NCI-H2227 (cell line): Measurements from ENCODE around the gene SPATS1.
"Not testable (repeated sequence)": the region's sequence is repeated elsewhere in the genome, so short reads cannot be mapped to it uniquely, and the experiment has no call there.

ENCODE experiments used
- DNase-seq: peaks from one replicate; lab custom pipeline; 2025; ENCODE audit not compliant: unreplicated experiment; lab: John Stamatoyannopoulos, UW

Gene SPATS1

DNA sequence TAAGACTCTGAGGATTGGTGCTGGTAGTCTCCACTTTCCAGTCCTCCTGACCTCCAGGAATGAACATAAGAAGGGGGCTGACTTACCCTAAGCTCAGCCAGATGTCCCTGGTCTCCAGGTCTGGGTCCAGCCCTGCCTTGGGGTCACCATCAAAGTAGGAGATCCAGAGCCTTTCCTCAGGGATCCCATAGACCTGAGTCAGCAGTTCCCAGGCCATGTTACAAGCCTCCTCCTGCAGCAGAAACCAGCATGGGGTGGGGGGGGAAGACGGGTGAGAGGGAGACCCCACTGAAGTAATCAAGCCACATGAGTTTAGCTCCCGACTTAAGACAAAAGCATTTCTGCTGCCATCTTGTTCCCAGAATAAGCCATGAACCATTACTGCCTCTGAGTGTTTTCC is 31.1 kb upstream of the SPATS1 start:
- no peak for DNase-seq

DNA sequence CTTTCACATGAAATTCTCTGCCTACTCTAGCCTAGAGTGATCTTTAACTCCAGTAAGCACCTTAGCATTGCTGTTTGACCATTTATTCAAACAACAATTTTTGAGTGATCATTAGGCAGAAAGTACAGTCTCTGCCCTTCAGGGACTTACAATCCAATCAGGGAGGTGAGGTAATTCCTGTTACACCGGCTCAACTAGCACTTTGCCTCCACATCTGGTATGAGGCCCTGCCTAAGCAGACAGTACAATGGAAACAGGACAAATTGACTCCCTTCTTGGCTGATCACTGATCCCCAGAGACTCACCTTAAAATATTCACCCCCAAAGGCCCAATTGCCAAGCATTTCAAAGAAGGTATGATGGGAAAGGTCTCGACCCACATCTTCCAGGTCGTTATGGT is 30.7 kb upstream of the SPATS1 start:
- DNase-seq: no peak

DNA sequence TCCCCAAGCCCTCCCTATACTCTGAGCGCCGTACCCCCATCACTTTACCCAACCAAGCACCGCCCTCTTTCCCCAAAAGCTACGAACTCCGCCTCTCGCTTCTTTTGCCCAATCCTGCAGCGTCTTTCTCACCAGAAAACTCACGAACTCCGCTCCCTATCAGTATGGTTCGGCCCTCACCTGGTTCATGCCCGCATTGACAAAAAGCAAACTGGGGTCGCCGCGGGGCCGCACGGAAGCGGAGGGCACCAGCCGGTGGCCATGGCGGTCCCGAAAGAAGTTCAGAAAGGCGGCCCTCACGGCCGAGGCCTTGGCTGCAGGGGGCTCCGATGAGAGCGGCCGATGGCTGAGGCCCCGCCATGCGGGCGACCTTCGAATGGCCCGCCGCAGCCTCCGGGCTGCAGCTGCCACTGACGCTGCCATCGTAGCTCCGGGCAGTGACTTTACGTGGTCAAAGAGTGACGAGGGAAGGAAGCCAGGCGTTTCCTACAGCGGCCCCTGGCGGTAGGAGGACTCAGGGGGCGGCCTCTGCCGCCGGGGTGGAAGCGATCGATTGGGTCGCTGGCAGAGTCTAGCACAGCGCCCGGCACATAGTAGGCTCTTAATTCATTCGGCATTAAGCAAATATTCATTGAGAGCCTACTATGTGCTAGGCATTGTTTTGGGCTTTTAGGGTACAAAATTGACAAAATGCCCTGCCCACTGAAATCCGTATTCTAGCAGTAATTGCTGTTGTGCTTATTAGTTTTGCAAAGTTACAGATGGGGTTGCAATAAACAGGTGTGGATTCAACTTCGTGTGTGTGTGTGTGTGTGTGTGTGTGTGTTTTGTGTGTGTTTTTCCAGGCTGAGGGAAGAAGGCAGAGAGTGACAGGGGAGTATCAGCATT is 29.3 kb upstream of the SPATS1 start, which contains the start of gene AARS2:
AARS2 (minus strand) TSS at position 447 of the 888 bp plus-strand sequence; CDS start at position 423, 24 bp downstream.
- peak; percentile 93 for DNase-seq

DNA sequence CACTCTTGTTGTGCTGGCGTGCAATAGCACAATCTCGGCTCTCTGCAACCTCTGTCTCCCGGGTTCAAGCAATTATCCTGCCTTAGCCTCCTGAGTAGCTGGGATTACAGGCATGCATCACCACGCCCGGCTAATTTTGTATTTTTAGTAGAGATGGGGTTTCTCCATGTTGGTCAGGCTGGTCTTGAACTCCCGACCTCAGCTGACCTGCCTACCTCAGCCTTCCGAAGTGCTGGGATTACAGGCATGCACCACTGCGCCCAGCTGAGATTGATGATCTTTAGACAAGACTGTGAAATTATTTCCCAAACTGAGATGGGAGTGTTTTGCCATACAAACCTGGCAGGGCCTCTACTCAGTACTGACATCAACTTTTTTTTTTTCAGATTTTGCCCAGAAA is 27.8 kb upstream of the SPATS1 start:
- DNase-seq: not testable (repeated sequence)

DNA sequence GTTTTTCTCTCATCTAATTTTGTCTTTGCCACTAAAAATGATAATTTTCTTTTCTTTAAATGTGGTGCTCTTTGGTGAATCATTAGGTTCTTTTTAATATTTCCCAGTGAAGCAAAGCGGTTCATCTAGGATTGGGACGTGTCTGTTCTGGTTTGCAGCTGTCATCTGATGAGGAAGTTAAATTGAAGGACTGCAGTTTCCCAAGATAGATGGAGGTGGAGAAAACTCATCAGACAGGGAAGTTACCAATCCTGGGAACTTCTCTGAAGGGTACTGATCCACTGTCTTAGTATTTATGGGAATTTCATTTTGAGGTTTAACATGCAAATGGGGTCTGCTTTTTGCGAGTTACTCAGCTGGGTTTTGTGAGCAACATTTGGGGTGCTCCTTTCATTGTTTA is 26.9 kb upstream of the SPATS1 start:
- no peak for DNase-seq

DNA sequence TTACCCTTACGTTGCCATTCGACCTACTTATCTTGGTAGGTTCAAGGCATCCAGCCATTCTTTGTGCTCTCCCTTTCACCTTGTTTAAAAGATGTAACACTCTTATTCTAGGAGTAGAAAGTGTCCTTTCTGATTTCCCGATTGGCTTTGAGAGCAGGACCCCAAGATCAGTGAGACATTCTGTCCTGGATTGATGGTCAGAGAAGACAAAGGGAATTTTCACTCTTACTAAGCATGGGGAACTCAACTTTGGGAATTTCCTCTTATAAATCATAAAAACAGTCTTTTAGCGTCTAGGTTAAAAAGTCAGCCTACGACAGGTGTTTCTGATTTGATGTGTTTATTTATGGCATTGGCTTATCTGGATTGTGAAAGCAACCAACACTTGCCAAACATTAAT is 26.5 kb upstream of the SPATS1 start:
- no peak for DNase-seq

DNA sequence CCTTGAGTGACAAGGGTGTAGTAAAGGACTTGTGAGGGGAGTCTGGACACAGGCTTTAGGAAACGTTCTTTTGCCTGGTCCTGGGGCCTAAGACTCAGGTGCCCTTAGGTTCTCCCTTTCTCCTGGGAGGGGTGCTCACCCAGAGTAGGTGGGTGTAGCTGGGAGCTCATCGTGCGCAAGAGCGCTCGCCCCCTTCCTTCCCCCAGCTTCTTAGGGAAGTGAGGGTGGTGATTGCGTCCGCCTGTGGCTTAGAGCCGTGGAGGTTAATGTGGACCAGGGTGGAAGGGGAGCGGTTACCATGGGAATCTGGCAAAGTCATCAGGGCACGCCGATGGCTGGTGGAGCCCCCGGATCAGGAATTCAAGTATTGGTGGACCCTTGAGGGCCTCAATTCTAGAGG is 26.0 kb upstream of the SPATS1 start:
- no peak for DNase-seq

DNA sequence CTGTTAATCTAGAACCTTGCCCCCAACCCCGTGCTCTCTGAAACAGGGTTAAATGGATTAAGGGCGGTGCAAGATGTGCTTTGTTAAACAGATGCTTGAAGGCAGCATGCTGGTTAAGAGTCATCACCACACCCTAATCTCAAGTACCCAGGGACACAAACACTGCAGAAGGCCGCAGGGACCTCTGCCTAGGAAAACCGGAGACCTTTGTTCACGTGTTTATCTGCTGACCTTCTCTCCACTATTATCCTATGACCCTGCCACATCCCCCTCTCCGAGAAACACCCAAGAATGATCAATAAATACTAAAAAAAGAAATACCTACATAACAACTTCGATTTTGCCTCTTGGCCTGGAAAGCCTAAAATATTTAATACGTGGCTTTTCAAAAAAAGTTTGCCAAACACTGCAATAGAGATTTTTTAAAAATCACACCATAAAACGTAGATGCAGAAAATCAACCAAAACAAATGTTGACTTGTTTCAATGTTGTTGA is 25.3 kb upstream of the SPATS1 start:
- DNase-seq: not testable (repeated sequence)

DNA sequence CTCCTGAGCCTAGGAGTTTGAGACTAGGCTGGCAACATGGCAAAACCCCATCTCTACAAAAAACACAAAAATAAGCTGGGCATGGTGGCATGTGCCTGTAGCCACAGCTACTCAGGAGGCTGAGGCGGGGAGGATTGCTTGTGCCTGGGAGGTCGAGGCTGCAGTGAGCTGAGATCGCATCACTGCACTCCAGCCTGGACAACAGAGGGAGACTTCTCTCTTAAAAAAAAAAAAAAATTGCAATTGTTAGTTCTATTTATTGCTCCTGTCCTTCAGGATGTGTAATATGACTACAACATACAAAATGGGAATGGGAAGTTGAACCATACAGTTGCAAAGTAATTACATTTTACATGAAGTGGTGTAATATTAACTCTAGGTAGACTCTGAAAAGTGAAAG is 21.2 kb upstream of the SPATS1 start:
- no peak for DNase-seq

DNA sequence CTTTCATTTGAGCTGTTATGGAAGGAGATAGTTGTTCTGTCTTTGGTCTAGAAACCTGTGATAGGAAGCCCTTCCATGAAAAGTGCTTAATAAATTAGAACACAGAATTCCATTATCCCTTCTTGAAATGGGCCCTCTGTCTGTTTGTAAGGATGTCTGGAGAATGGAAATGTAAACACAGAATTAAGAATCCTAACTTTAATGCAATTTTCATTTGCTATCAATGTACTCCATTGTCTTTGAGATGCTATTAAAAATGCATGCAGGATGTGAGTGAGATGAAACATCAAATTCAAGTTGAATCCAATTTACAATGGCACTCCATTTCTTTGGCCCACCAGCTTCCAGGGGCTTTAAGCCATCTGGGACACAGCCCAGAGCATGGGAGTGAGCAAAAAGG is 15.4 kb upstream of the SPATS1 start:
- no peak for DNase-seq

DNA sequence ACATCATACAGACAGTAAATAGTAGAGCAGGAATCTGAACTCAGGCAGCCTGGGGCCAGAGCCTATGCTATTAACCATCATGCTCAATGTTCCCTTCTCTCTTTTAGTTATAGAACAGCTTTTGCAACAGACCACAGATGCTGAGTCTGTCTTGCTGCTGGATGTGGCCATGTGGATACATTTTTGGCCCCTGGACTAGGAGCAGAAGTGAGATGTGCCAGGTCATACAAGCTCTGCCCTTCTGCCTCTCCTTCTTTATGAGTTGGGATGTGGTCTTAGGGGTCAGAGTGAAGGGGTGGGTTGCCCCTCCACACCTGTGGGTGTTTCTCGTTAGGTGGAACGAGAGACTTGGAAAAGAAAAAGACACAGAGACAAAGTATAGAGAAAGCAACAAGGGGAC is 14.7 kb upstream of the SPATS1 start:
- DNase-seq: no peak

DNA sequence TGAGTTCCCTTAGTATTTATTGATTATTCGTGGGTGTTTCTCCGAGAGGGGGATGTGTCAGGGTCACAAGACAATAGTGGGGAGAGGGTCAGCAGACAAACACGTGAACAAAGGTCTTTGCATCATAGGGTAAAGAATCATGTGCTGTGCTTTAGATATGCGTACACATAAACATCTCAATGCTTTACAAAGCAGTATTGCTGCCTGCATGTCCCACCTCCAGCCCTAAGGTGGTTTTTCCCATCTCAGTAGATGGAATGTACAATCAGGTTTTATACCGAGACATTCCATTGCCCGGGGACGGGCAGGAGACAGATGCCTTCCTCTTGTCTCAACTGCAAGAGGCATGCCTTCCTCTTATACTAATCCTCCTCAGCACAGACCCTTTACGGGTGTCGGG is 14.2 kb upstream of the SPATS1 start:
- DNase-seq: not testable (repeated sequence)

DNA sequence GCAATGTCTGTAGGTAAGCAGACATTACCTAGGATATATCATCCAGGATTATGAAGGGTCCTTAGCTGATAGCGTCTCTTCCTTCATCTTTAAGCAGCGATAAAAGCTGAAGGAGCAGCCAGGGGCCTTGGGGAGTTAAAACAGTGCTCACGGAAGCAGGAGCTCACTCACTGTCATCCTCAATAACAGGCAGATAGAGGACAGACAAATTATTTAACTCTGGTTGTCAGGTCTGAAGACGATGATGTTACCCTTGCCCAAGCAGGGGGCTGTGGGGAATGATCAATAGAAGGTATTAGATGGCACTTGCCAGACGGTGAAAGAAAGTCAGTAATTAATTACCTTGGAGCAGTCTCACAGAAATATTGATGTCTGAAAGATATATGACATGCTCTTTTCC is 12.6 kb upstream of the SPATS1 start:
- DNase-seq: no peak

DNA sequence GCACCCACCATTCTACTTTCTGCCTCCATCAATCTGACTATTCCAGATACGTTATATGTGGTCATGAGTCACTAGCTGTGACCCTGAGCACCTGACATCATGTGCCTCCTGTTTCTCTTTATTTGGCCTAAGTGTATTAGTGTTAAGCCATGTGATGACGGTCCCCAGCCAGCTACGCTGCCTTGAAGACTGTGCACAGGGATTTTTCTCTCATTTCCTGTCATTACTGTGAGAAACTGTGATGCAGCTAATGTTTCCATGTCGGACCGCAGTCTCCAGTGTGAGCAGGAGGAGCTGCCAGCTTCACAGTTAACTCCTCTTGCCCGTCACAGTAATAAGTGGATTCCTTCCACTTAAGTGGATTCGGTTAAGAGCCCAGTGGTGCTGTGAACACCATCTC is 9.9 kb upstream of the SPATS1 start:
- DNase-seq: peak; percentile 35

DNA sequence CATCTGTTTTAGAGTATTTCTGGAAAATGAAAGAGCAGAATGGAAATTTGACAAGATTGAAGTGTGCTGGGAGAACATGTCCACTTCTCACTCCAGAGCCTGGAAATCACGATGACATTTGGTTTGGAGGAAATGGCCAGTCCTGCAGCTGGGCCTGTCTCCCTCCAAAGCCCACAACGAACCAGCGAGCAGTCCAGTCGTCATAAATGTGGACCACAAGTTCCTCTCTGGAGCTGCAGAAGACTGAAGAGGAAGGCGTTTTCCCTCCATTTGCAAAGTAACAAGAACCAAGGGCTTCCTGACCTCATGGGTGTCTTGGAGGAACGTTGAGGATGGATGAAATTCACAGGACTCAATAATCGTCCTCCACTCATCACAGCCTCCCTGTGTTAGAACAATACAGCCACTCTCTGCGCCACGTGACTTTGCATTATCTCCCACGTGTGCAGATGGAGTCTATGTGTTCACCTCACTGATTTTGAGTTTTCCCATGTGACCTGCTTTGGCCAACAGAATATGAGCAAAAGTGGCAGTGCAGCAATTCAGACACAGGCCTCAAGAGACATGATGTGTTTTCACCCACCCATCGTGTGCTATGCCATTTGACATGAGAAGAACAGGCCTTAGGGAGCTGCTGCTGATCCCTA is 9.1 kb upstream of the SPATS1 start:
- no peak for DNase-seq

DNA sequence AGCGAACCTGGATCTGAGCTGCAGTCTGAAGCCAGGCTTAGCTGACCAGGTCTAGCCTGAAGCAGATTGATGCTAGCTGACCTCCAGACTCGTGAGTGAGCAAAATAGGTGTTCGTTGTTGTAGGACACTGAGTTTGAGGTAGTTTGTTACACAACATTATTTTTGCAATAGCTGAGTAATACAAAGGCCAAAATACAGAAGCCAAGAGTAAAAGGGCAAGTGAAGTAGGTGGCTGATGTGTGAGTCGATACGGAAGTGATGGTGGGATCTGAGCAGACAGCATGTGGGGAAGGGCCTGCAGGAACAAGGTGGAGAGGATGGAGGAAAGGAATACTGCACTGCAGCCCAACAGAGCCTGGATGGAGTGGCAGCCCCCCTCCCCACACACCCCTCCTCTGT is 8.5 kb upstream of the SPATS1 start:
- no peak for DNase-seq

DNA sequence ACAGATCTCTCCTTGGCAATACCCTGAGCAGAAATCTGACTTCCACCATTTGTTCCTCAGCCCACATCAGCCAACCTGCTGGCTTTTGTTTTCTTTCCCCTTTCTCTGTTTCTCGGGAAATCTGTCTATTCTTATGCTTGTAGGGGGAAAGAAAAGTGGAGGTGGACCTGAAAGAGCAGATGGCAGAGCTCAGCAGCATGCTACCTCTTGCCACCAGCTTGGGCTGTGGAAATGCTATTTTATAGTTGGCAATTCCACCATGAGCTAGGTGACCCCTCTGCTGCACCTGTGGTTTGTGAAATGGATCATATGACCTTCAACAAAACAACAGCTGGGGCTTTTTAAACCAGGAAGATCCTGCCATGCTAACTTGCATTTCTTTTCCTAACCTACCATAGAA is 6.8 kb upstream of the SPATS1 start:
- no peak for DNase-seq

DNA sequence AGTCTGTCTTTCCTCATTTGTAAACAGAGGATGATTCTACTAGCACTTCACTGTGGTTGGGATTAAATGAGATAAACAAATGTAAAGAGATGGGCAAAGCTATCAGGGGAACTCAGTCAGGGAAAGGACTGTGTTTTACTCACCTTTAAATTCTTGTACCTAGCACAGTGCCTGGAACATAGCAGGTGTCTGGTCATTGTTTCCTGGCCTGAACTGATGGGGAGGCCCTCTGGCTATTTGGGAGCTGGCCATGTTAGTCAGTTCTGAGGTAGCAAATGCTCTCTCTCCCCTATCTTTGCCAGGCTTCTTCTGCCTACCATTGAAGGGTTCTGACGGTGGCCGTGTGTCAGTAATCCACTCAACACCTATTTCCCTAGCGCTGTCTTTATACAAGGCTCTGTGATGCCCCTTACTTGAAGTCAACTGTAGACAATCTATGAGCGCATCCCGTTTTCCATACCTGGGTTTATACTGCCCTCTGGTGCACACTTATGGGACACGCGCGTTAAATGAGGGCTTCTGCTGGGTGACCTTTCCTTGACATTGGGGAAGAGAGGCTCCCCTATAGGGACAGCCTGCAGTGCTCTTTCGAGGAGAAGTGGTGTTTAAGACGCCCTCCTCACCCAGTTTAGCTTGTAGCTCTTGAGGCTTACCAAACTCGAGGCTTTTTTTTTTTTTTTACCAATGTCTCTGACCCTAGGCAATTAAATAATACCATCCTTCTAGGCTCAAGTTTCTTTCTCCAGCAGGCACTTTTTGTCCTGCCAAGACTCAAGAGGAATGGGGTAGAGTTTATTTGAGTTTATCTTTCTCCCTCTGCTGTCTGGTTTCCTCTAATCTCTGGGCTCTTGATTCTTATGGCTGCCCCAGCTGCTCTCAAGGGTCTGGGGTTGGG is 4.0 kb upstream of the SPATS1 start:
- DNase-seq: peak; percentile 79

DNA sequence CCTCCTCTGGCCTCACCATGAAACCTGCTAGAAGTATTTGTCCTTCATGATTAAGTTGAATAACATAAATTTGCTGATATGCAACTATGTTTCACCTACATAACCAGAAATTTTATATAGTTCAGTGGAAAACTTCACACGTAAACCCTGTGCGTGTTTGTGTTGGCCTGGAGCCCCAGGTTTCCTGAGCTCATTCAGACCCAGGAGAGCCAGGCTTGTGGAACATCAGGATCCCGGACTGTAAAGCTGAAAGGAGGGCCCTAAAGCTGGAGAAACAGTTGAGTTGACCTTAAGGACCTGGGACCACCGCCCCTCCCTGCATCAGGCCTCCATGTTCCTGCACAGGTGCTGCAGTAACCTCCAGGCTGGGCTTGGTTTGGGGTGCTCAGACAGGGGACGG is 3.1 kb upstream of the SPATS1 start:
- DNase-seq: no peak

DNA sequence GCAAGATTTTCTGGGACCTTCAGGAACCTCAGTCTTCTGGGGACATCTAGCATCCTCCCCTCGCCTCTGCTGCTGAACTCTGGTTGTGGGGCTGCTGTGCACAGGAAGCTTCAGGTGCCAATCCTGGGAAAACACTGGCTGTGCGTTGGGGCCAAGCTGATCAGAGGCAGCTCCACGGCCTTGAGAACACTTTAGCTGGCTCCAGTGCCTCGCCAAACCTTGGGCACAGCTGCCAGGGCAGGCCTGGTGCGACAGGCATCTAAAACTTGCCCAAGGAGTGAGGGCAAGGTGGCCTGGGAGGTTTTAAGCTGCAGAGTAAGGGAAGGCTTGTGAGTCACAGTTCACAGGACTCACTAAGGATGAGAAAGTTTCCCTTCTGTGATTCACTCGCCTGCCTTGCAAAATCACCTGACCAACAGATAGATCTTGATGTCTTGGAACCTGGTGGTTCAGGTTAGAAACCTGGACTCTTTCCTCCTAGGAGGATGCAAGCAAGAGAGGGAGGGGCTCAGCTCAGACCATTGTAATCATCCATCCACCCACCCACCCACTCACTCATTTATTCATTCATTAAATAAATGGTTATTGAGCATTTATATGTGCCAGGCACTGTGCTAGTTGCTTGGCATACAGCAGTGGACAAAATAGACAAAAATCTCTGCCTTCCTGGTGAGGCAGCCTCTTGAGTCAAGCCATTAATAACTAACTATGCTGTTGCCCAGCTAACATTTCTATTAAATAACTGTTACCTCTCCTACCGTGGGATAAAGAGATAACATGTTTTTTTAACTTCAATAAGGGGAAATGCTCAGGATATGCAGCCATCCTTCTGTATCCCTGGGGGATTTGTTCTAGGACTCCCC is 2.5 kb upstream of the SPATS1 start:
- DNase-seq: no peak
